Astrocyte (in vitro differentiated cells and primary cell): Measurements from ENCODE around the gene ACD. TPM values are rescaled to one million over a fixed set of nuclear protein-coding genes. Genes with fewer than 3 reads are reported as not detected.
A peak's percentile ranks its signal among the peaks of the same experiment; 100 is the strongest.

Experiments used
- DNase-seq: peaks from one replicate; pipeline ENCODE4 v3.0.0-alpha.2; 2010; ENCODE audit warnings: low read depth
- FAIRE-seq: peaks from 2 replicates; lab custom pipeline; 2011; peaks lifted over from hg19 to GRCh38; lab: Jason Lieb, UNC
- H2AFZ ChIP-seq: 2 replicates; pipeline ENCODE4 v1.6.0; 2012; ENCODE audit warnings: low read depth, low read length, inconsistent platforms
- H3K27ac ChIP-seq: 2 replicates; pipeline ENCODE4 v1.5.1; 2011; ENCODE audit warnings: low read depth, low read length, inconsistent platforms
- H3K27me3 ChIP-seq: 2 replicates; pipeline ENCODE4 v1.6.0; 2011; ENCODE audit warnings: low read length, inconsistent platforms; ENCODE audit not compliant: insufficient read depth
- H3K36me3 ChIP-seq: 2 replicates; pipeline ENCODE4 v1.5.1; 2011; ENCODE audit warnings: low read length, inconsistent platforms; ENCODE audit not compliant: insufficient read depth
- H3K4me1 ChIP-seq: 2 replicates; pipeline ENCODE4 v1.5.1; 2011; ENCODE audit warnings: low read length, inconsistent platforms; ENCODE audit not compliant: insufficient read depth
- H3K4me2 ChIP-seq: 2 replicates; pipeline ENCODE4 v1.6.0; 2012; ENCODE audit warnings: low read length, inconsistent platforms
- H3K4me3 ChIP-seq: 2 replicates; pipeline ENCODE4 v1.5.1; 2011; ENCODE audit warnings: low read depth, mild to moderate bottlenecking, low read length, inconsistent platforms; ENCODE audit not compliant: insufficient read depth
- H3K79me2 ChIP-seq: 2 replicates; pipeline ENCODE4 v1.6.0; 2012; ENCODE audit warnings: mild to moderate bottlenecking, low read length, inconsistent platforms; ENCODE audit not compliant: insufficient read depth
- H3K9ac ChIP-seq: 2 replicates; pipeline ENCODE4 v1.6.0; 2012; ENCODE audit warnings: mild to moderate bottlenecking, low read length, inconsistent platforms
- H3K9me3 ChIP-seq: 2 replicates; pipeline ENCODE4 v1.5.1; 2012; ENCODE audit warnings: low read depth, mild to moderate bottlenecking, low read length, inconsistent platforms; ENCODE audit not compliant: insufficient read depth
- H4K20me1 ChIP-seq: 2 replicates; pipeline ENCODE4 v1.6.0; 2012; ENCODE audit warnings: low read length, inconsistent platforms; ENCODE audit not compliant: insufficient read depth
- H3K27ac Mint-ChIP-seq: one replicate; pipeline ENCODE4 v1.8.0; 2021; ENCODE audit warnings: mild to moderate bottlenecking, mixed read lengths; ENCODE audit not compliant: unreplicated experiment
- H3K27me3 Mint-ChIP-seq: one replicate; pipeline ENCODE4 v1.8.0; 2021; ENCODE audit warnings: low read depth, mixed read lengths; ENCODE audit not compliant: unreplicated experiment
- H3K36me3 Mint-ChIP-seq: one replicate; pipeline ENCODE4 v1.8.0; 2021; ENCODE audit warnings: low read depth, mixed read lengths; ENCODE audit not compliant: unreplicated experiment
- H3K4me1 Mint-ChIP-seq: one replicate; pipeline ENCODE4 v1.8.0; 2021; ENCODE audit warnings: low read depth, mixed read lengths; ENCODE audit not compliant: unreplicated experiment
- H3K4me3 Mint-ChIP-seq: one replicate; pipeline ENCODE4 v1.8.0; 2021; ENCODE audit warnings: mild to moderate bottlenecking, moderate library complexity, mixed read lengths; ENCODE audit not compliant: unreplicated experiment
- H3K9me3 Mint-ChIP-seq: one replicate; pipeline ENCODE4 v1.8.0; 2021; ENCODE audit warnings: mild to moderate bottlenecking, mixed read lengths; ENCODE audit not compliant: unreplicated experiment
- EZH2 ChIP-seq: IDR thresholded peaks from 2 replicates; pipeline ENCODE4 v1.6.1; 2012; ENCODE audit warnings: mild to moderate bottlenecking, low read length, inconsistent platforms; ENCODE audit not compliant: insufficient read depth
- total RNA-seq: library from RNA; stranded (reverse); gene quantifications from 2 replicates; pipeline ENCODE4 v1.2.1, GENCODE V29; 2021
- TF ChIP-seq, protein P1 (sequence below): IDR thresholded peaks from 2 replicates; pipeline ENCODE4 v1.5.1; 2011; ENCODE audit warnings: low read depth, mild to moderate bottlenecking, inconsistent platforms, low read length, moderate library complexity; ENCODE audit not compliant: insufficient read depth

The ACD gene
- total RNA-seq, 1 donor from 2014 or later = 11.8 TPM

GRCh38 chr16:67683767-67684166, 23.7 kb upstream of the ACD start:
- DNase-seq (no peak), FAIRE-seq (no peak)
- Histone ChIP-seq H3K4me3 (no peak overlapping the region), H3K79me2 (no peaks in the 10 kb centered on the region), H2AFZ (no peak overlapping the region), H3K27me3 (no peaks in the 10 kb centered on the region), H3K9me3 (no peaks in the 10 kb centered on the region), H3K27ac (no peak overlapping the region), H3K4me1 (no peaks in the 10 kb centered on the region), H3K36me3 (peaks cover 7% of the 10 kb centered on the region), H4K20me1 (peaks cover 11% of the 10 kb centered on the region), H3K9ac (no peak overlapping the region), H3K4me2 (no peak overlapping the region)
- no peak overlapping the region for H3K27ac Mint-ChIP-seq
- TF ChIP-seq, protein P1, sequence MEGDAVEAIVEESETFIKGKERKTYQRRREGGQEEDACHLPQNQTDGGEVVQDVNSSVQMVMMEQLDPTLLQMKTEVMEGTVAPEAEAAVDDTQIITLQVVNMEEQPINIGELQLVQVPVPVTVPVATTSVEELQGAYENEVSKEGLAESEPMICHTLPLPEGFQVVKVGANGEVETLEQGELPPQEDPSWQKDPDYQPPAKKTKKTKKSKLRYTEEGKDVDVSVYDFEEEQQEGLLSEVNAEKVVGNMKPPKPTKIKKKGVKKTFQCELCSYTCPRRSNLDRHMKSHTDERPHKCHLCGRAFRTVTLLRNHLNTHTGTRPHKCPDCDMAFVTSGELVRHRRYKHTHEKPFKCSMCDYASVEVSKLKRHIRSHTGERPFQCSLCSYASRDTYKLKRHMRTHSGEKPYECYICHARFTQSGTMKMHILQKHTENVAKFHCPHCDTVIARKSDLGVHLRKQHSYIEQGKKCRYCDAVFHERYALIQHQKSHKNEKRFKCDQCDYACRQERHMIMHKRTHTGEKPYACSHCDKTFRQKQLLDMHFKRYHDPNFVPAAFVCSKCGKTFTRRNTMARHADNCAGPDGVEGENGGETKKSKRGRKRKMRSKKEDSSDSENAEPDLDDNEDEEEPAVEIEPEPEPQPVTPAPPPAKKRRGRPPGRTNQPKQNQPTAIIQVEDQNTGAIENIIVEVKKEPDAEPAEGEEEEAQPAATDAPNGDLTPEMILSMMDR = no peak
- TF ChIP-seq EZH2 = no peak
- H3K27me3 Mint-ChIP-seq = no peaks in the 10 kb centered on the region
- no peaks in the 10 kb centered on the region for H3K9me3 Mint-ChIP-seq
- H3K4me3 Mint-ChIP-seq = no peak overlapping the region
- H3K36me3 Mint-ChIP-seq = peaks cover 23% of the 10 kb centered on the region
- no peaks in the 10 kb centered on the region for H3K4me1 Mint-ChIP-seq

DNA sequence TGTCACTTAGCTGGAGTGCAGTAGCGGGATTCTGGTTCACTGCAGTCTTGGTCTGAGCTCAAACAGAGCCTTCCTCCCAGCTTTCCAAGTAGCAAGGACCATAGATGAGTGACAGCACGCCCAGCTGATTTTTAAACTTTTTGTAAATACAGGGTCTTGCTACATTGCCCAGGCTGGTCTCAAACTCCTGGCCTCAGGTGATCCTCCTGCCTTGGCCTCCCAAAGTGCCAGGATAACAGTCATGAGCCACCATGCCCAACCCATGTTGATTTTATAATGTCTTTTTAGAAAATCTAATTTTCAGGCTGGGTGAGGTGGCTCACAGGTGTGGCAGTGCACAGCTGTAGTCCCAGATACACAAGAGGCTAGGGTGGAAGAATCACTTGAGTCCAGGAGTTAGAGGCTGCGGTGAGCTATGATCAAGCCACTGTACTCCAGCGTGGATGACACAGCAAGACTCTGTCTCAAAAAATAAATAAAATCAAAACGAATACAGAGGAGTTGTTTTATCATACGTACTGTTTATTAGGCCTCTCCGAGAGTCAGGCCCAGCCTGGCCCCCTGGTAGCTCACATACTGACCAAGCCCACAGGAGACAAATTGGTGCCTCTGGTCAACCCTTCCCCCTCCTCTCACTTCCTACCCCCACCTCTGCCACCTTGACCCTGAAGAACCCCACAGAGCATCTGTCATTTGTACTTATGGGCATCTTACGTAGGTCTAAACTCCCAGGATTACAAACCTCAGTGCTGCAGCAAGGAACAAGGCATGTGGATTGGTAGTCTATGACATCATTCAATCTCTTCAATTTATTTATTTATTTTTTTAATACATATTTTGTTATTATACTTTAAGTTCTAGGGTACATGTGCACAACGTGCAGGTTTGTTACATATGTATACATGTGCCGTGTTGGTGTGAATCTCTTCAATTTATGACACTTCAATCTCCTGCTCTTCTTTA, 20.2 kb upstream of the ACD start:
- H3K4me2 ChIP-seq = no peak overlapping the region
- H3K9me3 Mint-ChIP-seq = no peaks in the 10 kb centered on the region
- no peak overlapping the region for H3K4me3 ChIP-seq
- H3K27me3 ChIP-seq = no peaks in the 10 kb centered on the region
- no peaks in the 10 kb centered on the region for H3K4me1 ChIP-seq
- H3K79me2 ChIP-seq = no peaks in the 10 kb centered on the region
- no peak overlapping the region for H3K9ac ChIP-seq
- TF ChIP-seq, protein P1 = no peak
- TF ChIP-seq EZH2 = no peak
- FAIRE-seq = no peak
- no peak for DNase-seq
- H3K36me3 Mint-ChIP-seq = peaks cover 23% of the 10 kb centered on the region
- H3K9me3 ChIP-seq = no peaks in the 10 kb centered on the region
- H3K36me3 ChIP-seq = peaks cover 7% of the 10 kb centered on the region
- H3K27ac Mint-ChIP-seq = peak overlapping the region; percentile 69
- no peak overlapping the region for H3K4me3 Mint-ChIP-seq
- peaks cover 8% of the 10 kb centered on the region for H4K20me1 ChIP-seq
- H3K4me1 Mint-ChIP-seq = no peaks in the 10 kb centered on the region
- no peak overlapping the region for H2AFZ ChIP-seq
- H3K27me3 Mint-ChIP-seq = no peaks in the 10 kb centered on the region
- no peak overlapping the region for H3K27ac ChIP-seq
